Stimulated activated CD4-positive, alpha-beta T cell treated with anti-CD3 and anti-CD28 coated beads, Interleukin-12 subunit alpha, Interleukin-12 subunit beta, amount 100 ng/mL, for 48 hours (primary cell): ENCODE results near the gene PDE3A.
"Not testable (repeated sequence)": the region's sequence is repeated elsewhere in the genome, so short reads cannot be mapped to it uniquely, and the experiment has no call there.

Experiments used
- DNase-seq, 3 donors: peaks; one replicate each; pipeline ENCODE4 v3.0.0-alpha.2; 2020; ENCODE audit warnings: low read depth in 2 of 3, low spot score in 1 of 3

The PDE3A gene

DNA sequence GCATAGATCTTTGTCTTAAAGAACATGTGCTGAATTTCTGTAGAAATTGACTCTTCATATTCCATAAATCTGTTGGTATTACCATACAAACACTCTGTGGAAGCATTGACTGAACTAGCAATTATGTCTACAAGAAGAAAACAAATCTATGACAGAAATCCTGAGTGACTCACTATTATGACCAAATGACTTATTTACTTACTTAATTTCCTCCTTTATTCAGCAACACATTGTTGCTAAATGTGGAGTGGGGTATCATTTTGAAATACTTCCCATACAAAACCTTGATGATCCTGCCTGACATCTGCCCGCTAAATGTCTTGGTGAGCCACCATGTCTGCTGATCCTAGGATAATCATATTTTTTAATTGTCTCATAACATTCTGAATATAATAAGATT lies 227.7 kb downstream of the PDE3A start:
- DNase-seq: no peak

DNA sequence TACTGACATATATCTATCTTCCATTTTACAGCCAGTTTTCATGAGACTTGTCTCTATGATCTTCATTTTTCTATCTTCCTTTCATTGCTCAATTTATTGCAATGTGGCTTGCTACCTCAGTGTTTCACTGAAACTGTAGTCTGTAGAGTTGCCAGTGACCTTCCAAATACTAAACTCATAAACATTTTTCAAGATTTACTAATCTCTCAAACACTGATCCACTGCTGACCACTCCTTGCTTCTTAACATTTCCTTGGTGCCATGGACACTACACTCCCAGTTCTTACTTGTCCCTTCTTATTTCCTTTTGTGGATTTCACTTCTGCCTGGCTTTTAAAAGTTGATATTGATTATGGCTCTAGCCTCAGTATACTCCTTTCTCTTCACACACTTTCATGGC lies 231.4 kb downstream of the PDE3A start:
- no peak for DNase-seq

DNA sequence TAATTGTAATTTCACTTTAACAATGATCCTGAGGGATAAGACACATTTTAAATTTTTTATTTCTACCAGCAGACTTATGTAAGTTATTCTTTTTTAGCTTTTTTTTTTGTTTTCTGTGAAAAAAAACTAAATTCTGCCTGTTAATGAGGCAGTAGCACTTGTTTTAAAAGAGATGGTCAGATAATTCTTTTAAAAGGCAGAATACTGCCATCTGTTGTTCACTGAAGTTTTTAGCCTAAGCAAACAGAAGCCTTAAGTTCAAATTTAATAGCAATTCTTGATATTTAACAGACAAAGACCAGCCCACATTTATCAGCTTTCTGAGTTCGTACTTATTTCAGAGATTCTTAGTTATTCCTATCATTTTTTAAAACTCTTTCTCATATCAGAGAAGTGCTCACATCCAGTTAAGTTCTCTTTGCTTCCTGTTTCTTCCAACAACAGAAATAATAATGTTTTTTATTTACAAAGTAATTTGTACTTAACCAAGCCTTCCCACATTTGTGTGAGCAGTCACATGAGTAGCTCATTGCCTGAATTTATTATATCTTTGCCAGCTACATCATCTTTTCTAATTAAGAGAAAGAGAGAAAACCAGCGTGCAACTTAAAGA lies 233.4 kb downstream of the PDE3A start:
- no peak for DNase-seq

DNA sequence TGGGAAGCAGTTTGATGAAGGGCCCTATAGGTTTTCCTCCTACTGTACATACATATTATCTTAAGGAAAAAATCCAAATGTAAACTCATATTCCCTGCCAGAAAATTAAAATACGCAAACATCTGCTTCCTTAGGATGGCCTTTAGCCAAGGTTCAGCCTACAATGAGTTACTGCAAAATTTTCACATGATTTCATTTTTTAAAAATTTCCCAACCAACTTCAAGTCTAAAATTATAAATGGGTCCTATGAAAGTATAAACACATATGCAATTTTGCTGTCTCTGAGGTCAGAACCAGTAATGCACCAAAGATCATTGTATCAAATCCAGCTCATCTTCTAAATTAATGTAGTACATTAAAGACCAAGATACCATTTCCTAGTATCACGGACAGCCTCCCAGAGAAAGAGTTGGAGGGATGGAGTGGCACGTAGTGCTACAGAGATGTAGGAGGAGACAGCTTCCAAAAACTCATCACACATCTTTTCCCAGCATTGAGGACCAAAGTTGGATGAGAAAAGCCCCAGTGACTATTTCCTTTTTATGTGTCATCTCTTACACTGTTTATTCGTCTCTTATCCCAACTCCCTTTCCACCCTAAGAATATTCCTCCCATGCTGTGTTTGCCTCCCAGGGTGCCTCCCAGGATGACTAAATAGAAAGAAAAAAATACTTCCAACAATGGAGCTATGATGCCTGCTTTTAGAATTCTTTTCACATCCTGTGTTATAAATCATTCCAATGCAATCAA lies 234.5 kb downstream of the PDE3A start:
- DNase-seq: no peak

DNA sequence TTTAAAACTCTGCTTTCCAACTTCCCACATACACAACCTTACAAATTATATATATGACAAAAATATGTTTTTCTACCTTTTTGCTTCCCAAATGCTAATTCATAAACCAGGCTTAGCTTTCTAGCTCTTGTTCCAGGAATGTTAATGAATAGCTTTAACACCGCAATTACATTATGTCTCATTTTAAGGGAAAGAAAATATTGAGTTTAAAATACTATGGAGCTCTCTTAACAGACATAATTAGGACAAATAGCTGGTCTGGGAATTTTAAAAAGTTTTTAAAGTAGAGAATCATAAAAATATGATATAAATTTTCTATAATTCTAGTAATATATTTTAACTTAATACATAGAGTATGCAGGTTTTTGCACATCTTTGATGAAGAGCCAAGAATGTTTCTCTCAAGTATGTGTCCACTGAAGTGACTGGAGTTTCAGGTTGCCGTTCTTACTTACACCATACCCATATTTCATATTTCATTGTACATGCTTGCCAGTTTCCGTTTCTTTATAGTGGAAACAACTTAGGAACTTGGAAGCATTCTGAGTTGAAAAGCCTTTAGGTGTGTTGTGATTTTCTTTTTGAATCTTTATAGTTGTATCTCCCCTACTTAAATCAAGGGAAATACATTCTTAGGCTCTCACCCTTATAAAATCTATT lies 236.2 kb downstream of the PDE3A start:
- DNase-seq: no peak

DNA sequence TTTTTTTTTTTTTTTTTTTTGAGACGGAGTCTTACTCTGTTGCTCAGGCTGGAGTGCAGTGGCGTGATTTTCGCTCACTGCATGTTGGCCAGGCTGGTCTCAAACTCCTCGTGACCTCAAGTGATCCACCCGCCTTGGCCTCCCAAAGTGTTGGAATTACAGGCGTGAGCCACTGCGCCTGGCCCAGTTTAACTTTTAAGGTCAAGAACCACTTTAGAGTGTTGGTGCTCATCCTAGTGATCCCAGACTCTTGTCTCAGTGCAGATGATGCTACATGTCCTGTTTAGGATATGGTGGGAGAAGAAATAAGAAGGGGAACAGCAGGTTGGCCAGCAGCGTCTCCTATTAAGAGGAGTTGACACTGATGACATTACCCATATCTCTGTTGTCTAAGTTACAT lies 246.7 kb downstream of the PDE3A start:
- not testable (repeated sequence) for DNase-seq

DNA sequence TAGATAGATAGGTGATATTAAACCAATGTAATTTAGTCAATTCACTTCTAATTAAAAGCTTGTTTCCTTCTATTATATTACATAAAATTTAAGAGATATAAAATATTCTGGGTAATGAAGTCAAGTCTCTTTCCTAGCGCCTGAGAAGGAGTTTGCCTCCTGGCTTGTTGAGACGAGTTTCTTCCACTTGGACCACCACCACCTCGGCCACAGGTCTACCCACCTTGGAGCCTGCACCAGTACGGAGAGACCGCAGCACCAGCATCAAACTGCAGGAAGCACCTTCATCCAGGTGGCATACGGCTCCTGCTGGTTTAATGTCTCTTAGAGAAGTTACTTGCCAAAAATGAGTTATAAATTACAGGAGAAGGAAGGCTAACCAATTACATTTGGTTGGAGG lies 247.8 kb downstream of the PDE3A start:
- no peak for DNase-seq

DNA sequence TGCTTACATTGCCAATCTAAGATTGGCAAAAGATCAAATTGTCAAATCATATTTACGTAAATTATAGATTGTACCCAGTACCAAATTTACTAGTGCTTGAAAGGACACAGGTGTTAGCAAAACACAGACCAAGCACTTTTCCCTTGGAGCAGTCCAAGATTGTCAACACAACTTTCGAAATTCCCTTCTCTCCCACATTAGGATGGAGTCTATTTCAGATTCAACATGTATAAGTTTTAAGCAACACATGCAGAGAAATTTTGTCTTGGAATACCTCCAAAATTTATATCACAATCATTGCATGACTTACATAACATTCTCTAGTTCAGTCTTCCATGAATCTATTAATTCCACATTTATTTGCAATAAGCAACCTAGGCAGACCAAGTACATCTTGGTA lies 251.9 kb downstream of the PDE3A start:
- no peak for DNase-seq

DNA sequence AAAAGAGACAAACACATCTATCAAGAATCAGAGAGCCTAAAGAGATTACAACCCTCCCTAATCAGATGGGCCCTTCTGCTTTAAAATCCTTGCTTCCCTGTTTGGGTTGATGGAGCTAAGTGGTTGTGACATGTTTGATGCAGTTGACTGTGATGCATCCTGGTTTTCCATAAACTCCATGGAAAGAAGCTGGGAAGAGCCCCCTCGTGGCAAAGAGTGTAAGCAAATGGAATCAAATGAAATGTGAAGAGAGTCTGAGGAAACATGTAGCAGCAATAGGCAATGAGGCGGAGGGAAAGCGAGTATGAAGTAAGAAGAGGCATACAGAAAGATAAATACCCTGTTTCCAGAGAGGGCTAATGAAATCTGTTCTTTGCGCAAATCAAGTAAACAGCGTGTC lies 256.4 kb downstream of the PDE3A start:
- DNase-seq: no peak

DNA sequence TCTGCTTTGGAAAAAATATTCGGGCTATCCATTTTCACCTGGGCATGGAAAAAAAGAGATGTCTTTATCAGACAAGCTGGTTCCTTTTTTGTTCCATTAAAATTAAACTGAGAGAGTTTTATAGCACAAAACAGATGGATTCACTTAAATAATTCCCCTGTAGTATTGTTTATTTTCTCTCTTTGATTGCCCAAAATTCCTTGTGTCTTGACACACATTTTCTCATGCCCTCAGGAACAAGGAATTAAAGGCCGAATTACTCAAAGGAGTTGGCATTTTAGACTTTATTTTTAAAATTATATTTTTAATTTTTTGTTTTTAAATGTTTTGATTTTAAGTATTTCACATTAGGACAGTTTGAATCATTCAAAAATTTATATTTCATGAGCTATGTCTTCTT lies 257.2 kb downstream of the PDE3A start:
- no peak for DNase-seq

DNA sequence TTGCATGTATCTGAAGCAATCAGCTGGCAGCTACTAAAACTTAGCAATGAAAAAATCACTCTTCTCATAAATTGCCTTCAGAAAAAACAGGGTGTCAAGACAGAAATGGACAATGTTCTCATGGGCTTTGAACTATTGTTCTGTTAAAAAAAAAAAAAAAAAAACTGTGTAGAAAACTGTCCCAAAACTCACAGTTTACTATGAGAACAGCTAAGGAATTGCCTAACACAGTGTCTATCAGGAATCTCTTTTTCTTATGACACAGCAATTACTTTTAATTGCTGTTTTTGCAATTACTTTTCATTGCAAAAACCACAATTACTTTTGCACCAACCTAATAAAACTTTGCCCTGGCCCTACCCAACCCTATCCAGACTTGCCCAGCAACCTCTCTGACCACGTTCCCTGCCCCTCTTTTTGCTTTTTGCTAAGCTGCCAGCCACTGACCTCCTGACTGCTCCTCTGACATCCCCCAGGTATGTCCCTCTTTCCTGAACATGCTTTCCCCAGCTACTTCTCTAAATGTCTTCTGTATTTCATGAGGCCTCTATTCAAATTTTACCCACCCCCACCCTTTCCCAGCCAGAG lies 258.8 kb downstream of the PDE3A start:
- no peak for DNase-seq

DNA sequence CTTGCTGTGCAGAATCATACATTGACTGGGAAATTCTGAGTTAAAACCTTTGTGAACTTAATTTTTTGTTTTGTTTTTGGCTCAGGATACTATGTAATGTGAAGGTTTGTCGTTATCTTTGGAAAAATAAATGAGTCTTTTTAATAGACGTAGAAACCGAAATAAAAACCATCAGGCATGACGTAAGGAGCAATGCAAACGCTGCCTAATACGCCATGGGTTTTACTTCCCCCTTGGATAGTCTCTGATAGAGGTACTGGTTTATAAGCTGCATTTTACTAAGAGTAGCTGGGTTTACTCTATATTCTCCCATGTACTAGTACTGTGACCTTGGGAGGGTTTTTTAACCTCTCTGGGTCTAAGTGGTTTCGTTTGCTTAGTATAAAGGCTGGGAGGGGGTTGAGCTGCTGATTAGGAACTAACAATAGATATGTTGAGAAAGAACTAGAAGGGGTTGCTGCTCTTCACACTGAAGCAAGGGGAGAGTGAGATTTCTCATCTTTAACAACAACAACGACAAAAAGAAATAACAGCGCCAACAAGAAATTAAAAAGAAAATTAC lies 260.0 kb downstream of the PDE3A start:
- no peak for DNase-seq

DNA sequence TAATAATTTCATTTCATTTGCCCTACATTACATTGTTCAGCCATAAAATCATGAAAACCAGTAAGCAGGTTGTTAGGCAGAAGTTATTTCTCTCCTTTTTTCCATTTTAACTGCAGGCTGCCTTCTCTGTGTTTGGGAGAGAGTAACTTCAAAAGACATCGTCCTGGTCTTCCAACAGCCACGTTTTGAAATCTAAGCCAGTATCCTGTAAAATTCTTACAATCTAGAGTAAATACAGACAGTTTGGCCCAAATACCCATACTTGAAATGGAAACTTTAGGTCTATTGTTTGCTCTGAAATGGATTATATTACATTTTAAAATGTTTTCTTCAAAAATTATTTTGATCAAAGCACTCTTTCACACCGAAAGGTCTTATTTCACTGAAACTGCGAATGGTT lies 260.7 kb downstream of the PDE3A start:
- no peak for DNase-seq

DNA sequence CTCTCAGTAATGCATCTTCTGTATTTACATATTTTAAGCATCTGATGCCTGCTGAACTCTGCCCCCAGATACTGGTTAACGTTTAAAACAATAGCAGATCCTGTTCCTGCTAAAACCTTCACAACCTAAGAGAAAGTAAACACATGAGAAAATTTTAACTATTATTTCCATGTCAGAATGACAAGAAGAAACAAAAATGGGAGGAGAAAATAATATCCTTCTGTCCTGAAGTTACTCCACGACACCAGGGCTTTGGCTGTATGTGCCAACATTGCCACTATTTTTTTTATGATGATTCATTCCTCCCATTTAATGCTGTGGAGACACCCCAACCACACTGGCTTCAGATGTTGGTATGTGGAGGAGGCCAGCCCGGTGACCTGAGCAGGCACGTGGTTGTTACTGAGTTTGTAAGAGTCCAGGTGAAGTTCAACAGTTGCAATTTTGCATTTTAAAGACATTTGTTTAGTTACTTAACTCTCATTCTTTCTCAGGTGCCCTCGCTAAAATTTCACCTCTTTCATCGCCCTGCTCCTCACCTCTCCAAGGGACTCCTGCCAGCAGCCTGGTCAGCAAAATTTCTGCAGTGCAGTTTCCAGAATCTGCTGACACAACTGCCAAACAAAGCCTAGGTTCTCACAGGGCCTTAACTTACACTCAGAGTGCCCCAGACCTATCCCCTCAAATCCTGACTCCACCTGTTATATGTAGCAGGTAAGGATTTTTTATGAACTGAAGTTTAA lies 261.2 kb downstream of the PDE3A start:
- DNase-seq: no peak

DNA sequence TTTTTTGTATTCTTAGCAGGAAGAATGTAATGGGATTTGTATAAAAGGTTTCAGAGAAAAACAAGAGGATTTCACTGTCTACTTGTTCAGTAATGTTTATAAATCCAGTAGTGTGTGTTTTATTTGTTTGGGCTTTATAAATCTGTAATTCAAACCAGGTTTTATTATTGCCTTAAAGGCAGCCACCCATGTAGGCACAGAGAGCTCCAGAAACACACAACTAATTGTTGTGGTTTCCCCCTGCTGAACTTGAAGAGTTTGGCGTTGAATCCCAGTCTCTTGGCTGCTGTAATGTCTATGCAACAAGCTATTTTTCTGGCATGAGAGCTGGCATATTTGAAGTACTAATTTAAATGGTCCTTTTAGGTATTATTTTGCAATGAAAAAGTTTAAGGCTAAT lies 263.4 kb downstream of the PDE3A start:
- no peak for DNase-seq

DNA sequence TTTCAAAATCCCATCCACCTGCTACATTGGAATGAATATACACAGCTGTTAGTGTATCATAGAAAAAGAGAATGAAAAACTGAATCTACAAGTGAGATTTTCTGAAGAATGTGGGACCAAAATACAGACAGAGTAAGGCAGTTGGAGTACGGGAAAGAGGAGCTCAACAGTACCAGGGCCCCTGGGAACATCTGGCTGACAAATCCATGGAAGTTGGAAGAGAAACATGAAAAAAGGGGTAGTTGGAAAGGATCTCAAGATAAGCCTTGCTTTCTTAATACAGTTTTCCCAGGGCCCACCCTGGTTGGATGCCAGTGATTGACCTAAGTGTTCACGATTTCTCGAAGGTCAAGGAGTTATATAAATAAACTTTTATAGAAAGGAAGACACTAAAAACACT lies 272.8 kb downstream of the PDE3A start:
- no peak for DNase-seq

DNA sequence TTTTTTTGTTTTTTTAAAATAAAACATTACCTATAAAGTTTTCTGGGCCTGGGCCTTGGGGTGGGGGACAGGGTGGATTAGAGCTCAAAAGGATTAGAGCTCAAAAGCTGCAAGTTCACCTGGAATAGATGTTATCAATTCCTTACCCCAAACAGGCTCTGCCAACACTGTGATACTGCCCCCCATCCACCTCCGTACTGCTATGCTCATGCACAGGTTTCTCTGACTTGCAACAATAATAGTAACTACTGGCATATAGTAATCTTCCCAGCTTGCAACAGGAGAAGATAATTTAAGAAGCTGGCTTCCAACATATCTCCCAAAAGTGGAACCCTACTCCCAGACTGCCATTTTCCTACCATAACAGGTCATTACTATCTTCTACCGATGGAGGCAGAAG lies 275.5 kb downstream of the PDE3A start:
- no peak for DNase-seq

DNA sequence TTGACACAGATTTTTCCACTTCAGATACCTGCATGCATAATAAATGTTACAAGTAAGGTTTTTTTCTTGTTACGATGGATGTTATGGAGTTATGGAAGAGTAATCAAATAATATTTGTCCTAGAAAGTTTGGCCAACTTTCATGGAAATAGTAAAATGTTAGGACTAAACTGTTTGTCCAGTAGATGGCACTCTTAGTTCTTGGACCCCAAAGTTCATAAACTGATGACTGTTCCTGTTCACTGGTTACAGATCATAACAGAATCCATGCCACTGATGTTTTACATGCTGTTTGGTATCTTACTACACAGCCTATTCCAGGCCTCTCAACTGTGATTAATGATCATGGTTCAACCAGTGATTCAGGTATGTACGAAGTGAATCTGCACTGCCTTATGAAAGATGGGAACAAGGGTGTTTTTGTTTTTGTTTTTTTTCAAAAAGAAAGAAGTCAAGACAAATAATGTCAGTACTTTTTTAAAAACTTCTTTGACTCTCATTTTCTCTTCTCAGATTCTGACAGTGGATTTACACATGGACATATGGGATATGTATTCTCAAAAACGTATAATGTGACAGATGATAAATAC lies 278.0 kb downstream of the PDE3A start:
- peak in 1 of 3 donors; percentile 1 for DNase-seq

DNA sequence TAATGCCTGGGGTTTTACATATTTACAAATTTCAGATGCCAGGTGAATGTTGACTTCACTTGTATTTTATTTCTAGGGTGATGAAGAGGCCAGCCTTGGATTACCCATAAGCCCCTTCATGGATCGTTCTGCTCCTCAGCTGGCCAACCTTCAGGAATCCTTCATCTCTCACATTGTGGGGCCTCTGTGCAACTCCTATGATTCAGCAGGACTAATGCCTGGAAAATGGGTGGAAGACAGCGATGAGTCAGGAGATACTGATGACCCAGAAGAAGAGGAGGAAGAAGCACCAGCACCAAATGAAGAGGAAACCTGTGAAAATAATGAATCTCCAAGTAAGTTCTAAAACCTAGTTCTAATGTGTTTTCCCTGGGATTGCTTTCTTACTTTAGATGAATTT lies 285.5 kb downstream of the PDE3A start:
- no peak for DNase-seq

DNA sequence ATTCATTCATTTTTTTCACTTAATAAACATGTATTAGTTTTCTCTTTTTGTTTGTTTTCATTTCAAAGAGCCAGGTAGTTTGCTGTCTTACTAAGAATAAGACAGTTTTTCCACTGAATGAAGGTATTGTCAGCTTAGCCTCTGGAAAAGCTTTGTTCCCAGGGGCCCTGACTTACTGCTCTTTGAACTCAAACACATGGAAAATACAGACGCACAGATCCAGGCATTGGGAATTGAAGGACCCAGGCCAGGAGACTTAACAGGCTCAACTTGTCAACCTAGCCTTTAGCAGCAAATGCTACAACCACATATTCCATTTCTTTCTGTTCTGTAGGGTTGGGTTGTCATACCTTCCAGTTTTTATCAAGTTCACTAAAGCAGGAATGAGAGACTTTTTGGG lies 288.3 kb downstream of the PDE3A start:
- no peak for DNase-seq

DNA sequence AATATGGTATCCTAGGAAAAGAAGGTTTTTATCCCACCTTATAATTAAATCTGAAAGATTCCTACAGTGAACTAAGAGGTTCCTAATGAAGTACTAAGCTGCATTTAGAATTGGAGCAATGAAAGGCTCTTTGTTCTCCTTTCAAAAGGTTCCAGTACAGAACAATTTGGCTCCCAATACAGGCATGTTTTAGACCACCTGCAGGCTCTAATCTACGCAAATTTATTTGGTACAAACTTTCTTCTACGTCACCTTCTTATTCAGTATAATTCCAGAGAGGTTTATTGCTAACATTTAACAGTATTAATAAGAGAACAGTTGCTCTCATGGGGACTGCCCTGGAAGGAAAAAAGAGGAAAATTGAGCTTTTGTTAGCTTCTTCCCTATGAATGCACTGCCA lies 289.2 kb downstream of the PDE3A start:
- no peak for DNase-seq
